Testis (tissue), 3 donors: ENCODE measurements around the gene TIAM1. TPM values are rescaled to one million over a fixed set of nuclear protein-coding genes. Genes with fewer than 3 reads are reported as not detected.
A peak's percentile ranks its signal among the peaks of the same experiment; 100 is the strongest.

Experiments
- DNase-seq: peaks from one replicate; pipeline ENCODE4 v3.0.0-alpha.2; 2019
- H3K27ac ChIP-seq, 2 donors: fragments of 200-600 bp; sonication (generic); one replicate each; pipeline ENCODE4 v1.5.1; 2019
- H3K27me3 ChIP-seq: fragments of 200-600 bp; sonication (generic); one replicate; pipeline ENCODE4 v1.5.1; 2019
- H3K36me3 ChIP-seq: fragments of 200-600 bp; sonication (generic); one replicate; pipeline ENCODE4 v1.5.1; 2017; ENCODE audit warnings: low read depth; ENCODE audit errors: missing control alignments
- H3K4me1 ChIP-seq: fragments of 200-600 bp; sonication (generic); one replicate; pipeline ENCODE4 v1.5.1; 2019
- H3K4me3 ChIP-seq, 2 donors: fragments of 200-600 bp; sonication (generic); one replicate each; pipeline ENCODE4 v1.5.1; 2017 to 2019
- H3K9me3 ChIP-seq: fragments of 200-600 bp; sonication (generic); one replicate; pipeline ENCODE4 v1.5.1; 2017
- CTCF ChIP-seq, 3 experiments: fragments of 450-650 bp in 2 of 3; fragments of 200-600 bp in 1 of 3; sonication (generic) in 1 of 3; IDR thresholded peaks; one replicate each; pipeline ENCODE4 v1.5.1; 2016 to 2019; ENCODE audit warnings: antibody characterized with exemption in 3 of 3, mild to moderate bottlenecking in 2 of 3, moderate library complexity in 1 of 3
- POLR2A ChIP-seq: fragments of 450-650 bp; IDR thresholded peaks from one replicate; pipeline ENCODE4 v1.6.1; 2017; ENCODE audit warnings: antibody characterized with exemption, mild to moderate bottlenecking, moderate library complexity
- WGBS, 2 donors: methylation state at CpG; one replicate each; pipeline ENCODE4 v1.1.5; 2018; 5-methylcytosine and 5-hydroxymethylcytosine counted together
- intact Hi-C: fragments of 100-400 bp; cut with DNase I; formaldehyde crosslinking; loops from one replicate; pipeline ENCODE4 v1.15.1; 2023; ENCODE audit warnings: low total_unique reads
- polyA plus RNA-seq: library from polyadenylated mRNA; stranded (reverse); fragments of 350-450 nt; fragmentation: Illumina TruSeq; extraction: RNeasy Lipid Tissue Mini Kit (QIAGEN cat#74804); gene quantifications from one replicate; pipeline ENCODE4 v1.2.3, GENCODE V29; 2014; ENCODE audit warnings: low read depth, low replicate concordance; ENCODE audit not compliant: insufficient read depth
- total RNA-seq, 2 donors: library from RNA; depleted of rRNA; stranded (reverse); fragments of >200 nt; gene quantifications; one replicate each; pipeline ENCODE4 v1.2.3, GENCODE V29; 2016

TIAM1 gene
- total and polyA plus RNA-seq, 3 donors from 2014 or later = 21.3 to 51.6 (median 34.6) TPM

DNA sequence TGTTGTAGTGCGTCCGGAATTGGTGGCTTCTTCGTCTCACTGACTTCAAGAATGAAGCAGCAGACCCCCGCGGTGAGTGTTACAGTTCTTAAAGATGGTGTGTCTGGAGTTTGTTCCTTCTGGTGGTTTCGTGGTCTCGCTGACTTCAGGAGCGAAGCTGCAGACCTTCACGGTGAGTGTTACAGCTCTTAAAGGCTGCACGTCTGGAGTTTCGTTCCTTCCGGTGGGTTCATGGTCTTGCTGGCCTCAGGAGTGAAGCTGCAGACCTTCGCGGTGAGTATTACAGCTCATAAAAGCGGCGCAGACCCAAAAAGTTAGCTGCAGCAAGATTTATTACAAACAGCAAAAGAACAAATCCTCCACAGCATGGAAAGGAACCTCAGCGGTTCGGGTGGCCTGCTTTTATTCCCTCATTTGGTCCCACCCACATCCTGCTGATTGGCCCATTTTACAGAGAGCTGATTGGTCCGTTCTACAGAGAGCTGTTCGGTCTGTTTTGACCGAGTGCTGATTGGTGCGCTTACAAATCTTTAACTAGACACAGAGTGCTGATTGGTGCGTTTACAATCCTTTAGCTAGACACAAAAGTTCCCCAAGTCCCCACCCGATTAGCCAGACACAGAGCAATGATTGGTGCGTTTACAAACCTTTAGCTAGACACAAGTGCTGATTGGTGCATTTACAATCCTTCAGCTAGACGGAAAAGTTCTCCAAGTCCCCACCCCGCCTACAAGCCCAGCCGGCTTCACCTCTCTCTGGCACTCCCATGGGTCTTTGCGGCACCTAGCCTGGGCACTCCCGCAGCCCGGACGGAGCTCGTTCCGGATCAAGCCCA, 256.2 kb downstream of the TIAM1 start:
- H3K27me3 ChIP-seq = no peaks in the 10 kb centered on the region
- no peaks in the 10 kb centered on the region for H3K9me3 ChIP-seq
- intact Hi-C loops = loop anchor here (10.0 kb wide), 1 partner anchor 253 kb away; no protein-coding TSS in a partner anchor
- no peaks in the 10 kb centered on the region for H3K36me3 ChIP-seq
- peak overlapping the region; percentile 20 to 43 for H3K4me3 ChIP-seq
- WGBS, 2 donors = 61 to 65% methylated on average over 26 to 34 of the region's 34 CpGs
- no peaks in the 10 kb centered on the region for H3K4me1 ChIP-seq
- TF ChIP-seq CTCF (IDR thresholded peaks at IDR 0.05) (no peak), POLR2A (no peak)
- no peak overlapping the region for H3K27ac ChIP-seq
- DNase-seq = peak; percentile 88

DNA sequence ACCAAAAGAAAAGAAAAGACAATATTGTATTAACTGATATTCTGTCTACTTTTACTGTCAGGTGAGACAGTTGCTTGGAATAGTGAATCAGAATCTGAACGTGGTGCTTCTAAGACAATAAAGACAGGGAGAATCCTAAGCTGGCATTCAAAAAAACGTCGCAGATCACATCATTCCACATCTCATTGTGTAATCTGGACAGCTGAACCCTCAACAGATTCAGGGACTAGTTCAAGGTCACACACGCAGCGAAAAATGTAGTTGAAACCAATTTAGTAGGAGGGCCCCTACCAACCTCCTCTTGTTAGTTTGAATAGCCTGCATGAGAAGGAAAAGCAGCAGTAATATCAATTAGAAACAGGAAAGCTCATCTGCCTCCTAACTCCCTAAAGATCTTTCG, 259.4 kb downstream of the TIAM1 start:
- no peaks in the 10 kb centered on the region for H3K27me3 ChIP-seq
- H3K4me3 ChIP-seq = no peak overlapping the region
- H3K4me1 ChIP-seq = no peaks in the 10 kb centered on the region
- TF ChIP-seq CTCF (IDR thresholded peaks at IDR 0.05) = no peak
- TF ChIP-seq POLR2A = no peak
- no peak for DNase-seq
- H3K9me3 ChIP-seq = no peaks in the 10 kb centered on the region
- intact Hi-C loops = loop anchor here (10.0 kb wide), 1 partner anchor 250 kb away; no protein-coding TSS in a partner anchor
- H3K27ac ChIP-seq = no peak overlapping the region
- 44 to 47% methylated on average over 6 of the region's 6 CpGs for WGBS, 2 donors
- H3K36me3 ChIP-seq = no peaks in the 10 kb centered on the region

- H3K4me3 ChIP-seq = no peak overlapping the region
- WGBS, 2 donors = 67 to 72% methylated on average over 4 of the region's 4 CpGs
- H3K36me3 ChIP-seq = no peaks in the 10 kb centered on the region
- no peaks in the 10 kb centered on the region for H3K27me3 ChIP-seq
- TF ChIP-seq CTCF (IDR thresholded peaks at IDR 0.05) = no peak
- no peak for TF ChIP-seq POLR2A
- no peak for DNase-seq
- no peaks in the 10 kb centered on the region for H3K4me1 ChIP-seq
- no peak overlapping the region for H3K27ac ChIP-seq
- H3K9me3 ChIP-seq = no peaks in the 10 kb centered on the region
- intact Hi-C loops = no loop called here
Measured at GRCh38 chr21:31078796-31079195, 265.3 kb downstream of the TIAM1 start.

DNA sequence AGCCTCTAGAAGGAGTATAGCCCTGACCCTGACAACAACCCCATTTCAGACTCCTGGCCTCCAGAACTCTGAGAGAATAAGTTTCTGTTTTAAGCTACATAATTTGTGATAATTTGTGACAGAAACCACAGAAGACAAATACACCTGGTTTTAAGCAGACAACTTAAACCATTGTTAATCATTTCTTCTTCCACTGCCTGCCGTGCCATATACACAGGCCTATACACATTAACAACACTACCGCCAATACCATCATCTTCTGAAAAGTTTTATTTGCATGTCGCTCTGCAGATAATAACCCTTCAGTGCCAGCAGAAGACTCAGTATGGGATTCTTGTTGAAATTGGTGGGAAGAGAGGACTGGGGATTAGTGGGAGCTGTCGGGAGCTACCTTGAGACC, 265.8 kb downstream of the TIAM1 start:
- H3K27ac ChIP-seq = no peak overlapping the region
- no peaks in the 10 kb centered on the region for H3K9me3 ChIP-seq
- intact Hi-C loops = no loop called here
- H3K4me1 ChIP-seq = no peaks in the 10 kb centered on the region
- TF ChIP-seq POLR2A = no peak
- TF ChIP-seq CTCF (IDR thresholded peaks at IDR 0.05) = no peak
- no peaks in the 10 kb centered on the region for H3K36me3 ChIP-seq
- DNase-seq = no peak
- no peak overlapping the region for H3K4me3 ChIP-seq
- 89 to 91% methylated on average over 4 of the region's 4 CpGs for WGBS, 2 donors
- no peaks in the 10 kb centered on the region for H3K27me3 ChIP-seq

DNA sequence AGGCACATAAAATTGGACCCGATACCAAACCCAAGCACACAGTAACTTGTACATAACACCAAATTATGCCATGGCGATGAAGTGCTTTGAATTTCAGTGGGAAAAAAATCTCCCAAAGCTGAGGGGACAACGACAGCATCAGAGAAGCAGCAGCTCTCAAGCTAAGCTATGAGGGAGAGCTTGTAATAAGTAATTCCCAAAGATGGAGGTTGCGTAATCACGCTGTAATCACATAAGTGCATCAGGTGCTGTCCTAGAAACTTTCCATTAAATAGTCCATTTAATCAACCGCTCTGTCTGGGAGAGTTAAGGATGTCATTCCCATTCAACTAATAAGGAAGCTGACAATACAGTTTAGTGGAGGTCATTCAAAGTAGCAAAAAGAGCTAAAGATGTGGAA, 268.2 kb downstream of the TIAM1 start:
- H3K27ac ChIP-seq = no peak overlapping the region
- H3K27me3 ChIP-seq = no peaks in the 10 kb centered on the region
- DNase-seq = no peak
- no peaks in the 10 kb centered on the region for H3K36me3 ChIP-seq
- intact Hi-C loops = no loop called here
- H3K4me1 ChIP-seq = no peaks in the 10 kb centered on the region
- TF ChIP-seq POLR2A = no peak
- no peak for TF ChIP-seq CTCF (IDR thresholded peaks at IDR 0.05)
- H3K4me3 ChIP-seq = no peak overlapping the region
- 94 to 95% methylated on average over 6 of the region's 6 CpGs for WGBS, 2 donors
- no peaks in the 10 kb centered on the region for H3K9me3 ChIP-seq
